HepG2 (cell line): ENCODE results near the gene KIFAP3. TPM values are rescaled to one million over a fixed set of nuclear protein-coding genes. Genes with fewer than 3 reads are reported as not detected.

Experiments used
- ETV5 ChIP-seq: IDR thresholded peaks from 2 replicates; pipeline ENCODE4 v1.6.1; 2018; ENCODE audit warnings: missing biosample characterization, missing genetic modification reagents, inconsistent platforms, borderline replicate concordance
- FOXA1 ChIP-seq, 2 experiments: fragments of 450-650 bp in 1 of 2; sonication (generic) in 1 of 2; formaldehyde crosslinking in 1 of 2; IDR thresholded peaks; 2 replicates each; pipeline versions ENCODE4 v1.4.0 to v1.6.1; 2016 to 2020; ENCODE audit warnings: missing genetic modification reagents in 1 of 2
- HES4 ChIP-seq: sonication (generic); formaldehyde crosslinking; IDR thresholded peaks from 2 replicates; pipeline ENCODE4 v1.9.0; 2021; ENCODE audit warnings: mild to moderate bottlenecking, missing genetic modification reagents, borderline replicate concordance
- KDM3A ChIP-seq: IDR thresholded peaks from 2 replicates; pipeline ENCODE4 v1.6.1; 2018; ENCODE audit warnings: low read depth, missing compliant biosample characterization
- RARA ChIP-seq: IDR thresholded peaks from 2 replicates; pipeline ENCODE4 v1.6.1; 2016; ENCODE audit warnings: missing genetic modification reagents, missing compliant biosample characterization
- WIZ ChIP-seq: sonication (generic); formaldehyde crosslinking; IDR thresholded peaks from 2 replicates; pipeline ENCODE4 v1.5.1; 2020; ENCODE audit warnings: mild to moderate bottlenecking, missing genetic modification reagents
- ZBTB7B ChIP-seq: sonication (generic); formaldehyde crosslinking; IDR thresholded peaks from 2 replicates; pipeline ENCODE4 v1.4.0; 2020; ENCODE audit warnings: missing genetic modification reagents
- ZBTB8A ChIP-seq: sonication (generic); formaldehyde crosslinking; IDR thresholded peaks from 2 replicates; pipeline ENCODE4 v1.4.0; 2020; ENCODE audit warnings: mild to moderate bottlenecking, low read depth, missing genetic modification reagents, borderline replicate concordance
- ZNF616 ChIP-seq: sonication (generic); formaldehyde crosslinking; IDR thresholded peaks from 2 replicates; pipeline ENCODE4 v1.5.0; 2020; ENCODE audit warnings: low read depth, mild to moderate bottlenecking, missing genetic modification reagents
- polyA plus RNA-seq, 8 experiments: library from polyadenylated mRNA; depleted of rRNA in 3 of 8; stranded (reverse) in 7 of 8; unstranded in 1 of 8; fragments of >200 nt; fragmentation: Illumina TruSeq in 4 of 8; extraction: Trizol in 4 of 8; gene quantifications; 2 replicates each; pipeline versions ENCODE4 v1.2.1 to v1.2.3, GENCODE V29; 2011 to 2016; ENCODE audit warnings: low read depth in 4 of 8, missing spikeins in 1 of 8, mixed read lengths in 1 of 8; ENCODE audit not compliant: insufficient read depth in 1 of 8
- total RNA-seq, 5 experiments: library from RNA; depleted of rRNA; stranded (reverse); fragments of >200 nt; fragmentation: Illumina TruSeq; extraction: Trizol; gene quantifications; 2 replicates each; pipeline ENCODE4 v1.2.3, GENCODE V29; 2016; ENCODE audit warnings: low read depth in 1 of 5
- TF ChIP-seq, protein P1 (sequence below): sonication (generic); formaldehyde crosslinking; IDR thresholded peaks from 2 replicates; pipeline ENCODE4 v1.5.0; 2020; ENCODE audit warnings: missing genetic modification reagents
- TF ChIP-seq, protein P2 (sequence below), 2 experiments: IDR thresholded peaks; 2 replicates each; pipeline ENCODE4 v1.6.1; 2011 to 2012; ENCODE audit warnings: low read length in 2 of 2, borderline replicate concordance in 1 of 2, low read depth in 1 of 2, mild to moderate bottlenecking in 1 of 2, moderate library complexity in 1 of 2
- TF ChIP-seq, protein P3 (sequence below): sonication (generic); formaldehyde crosslinking; IDR thresholded peaks from 2 replicates; pipeline ENCODE4 v1.4.0; 2020; ENCODE audit warnings: missing genetic modification reagents, borderline replicate concordance

KIFAP3 gene
- total and polyA plus RNA-seq, 2 of the 13 experiments (the other 11 are each of a cell fraction or from before 2014, with no cell fraction given) = 3.4 to 10.0 TPM

DNA sequence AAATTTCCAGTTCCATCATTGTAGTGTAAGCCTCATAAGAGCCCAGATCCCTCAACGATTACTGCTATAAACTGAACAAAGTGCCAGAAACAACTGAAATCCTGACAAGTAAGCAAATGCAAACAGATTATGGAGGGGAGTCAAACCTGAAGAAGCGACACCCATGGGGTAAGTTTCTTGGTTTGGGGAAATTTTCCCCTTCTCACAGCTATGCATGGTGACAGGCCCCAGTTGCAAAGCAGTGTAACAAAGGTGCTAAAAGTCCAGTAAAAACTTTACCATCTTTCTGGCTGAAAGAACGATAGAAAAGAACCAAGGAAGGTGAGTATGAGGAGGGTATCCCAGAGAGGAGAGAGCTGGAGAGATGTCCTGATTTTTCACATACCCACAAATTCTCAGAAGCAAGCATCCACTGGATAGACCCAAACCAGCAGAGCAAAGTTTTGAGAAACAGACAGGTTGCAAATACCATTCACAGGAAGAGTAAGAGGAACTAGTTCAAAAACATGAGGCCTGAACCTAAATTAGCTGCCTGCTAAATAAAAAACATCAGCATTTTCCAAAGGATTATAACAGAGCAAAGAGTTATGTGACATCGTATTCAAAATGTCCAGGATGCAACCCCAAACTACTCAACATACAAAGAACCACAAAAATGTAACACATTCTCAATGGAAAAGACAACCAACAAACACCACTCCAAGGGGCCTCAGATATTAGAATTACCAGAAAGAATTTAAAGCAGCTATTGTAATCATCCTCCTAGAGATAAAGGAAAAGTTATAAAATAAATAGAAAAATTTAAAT lies 195.3 kb downstream of the KIFAP3 start (continued):
- TF ChIP-seq, protein P1, sequence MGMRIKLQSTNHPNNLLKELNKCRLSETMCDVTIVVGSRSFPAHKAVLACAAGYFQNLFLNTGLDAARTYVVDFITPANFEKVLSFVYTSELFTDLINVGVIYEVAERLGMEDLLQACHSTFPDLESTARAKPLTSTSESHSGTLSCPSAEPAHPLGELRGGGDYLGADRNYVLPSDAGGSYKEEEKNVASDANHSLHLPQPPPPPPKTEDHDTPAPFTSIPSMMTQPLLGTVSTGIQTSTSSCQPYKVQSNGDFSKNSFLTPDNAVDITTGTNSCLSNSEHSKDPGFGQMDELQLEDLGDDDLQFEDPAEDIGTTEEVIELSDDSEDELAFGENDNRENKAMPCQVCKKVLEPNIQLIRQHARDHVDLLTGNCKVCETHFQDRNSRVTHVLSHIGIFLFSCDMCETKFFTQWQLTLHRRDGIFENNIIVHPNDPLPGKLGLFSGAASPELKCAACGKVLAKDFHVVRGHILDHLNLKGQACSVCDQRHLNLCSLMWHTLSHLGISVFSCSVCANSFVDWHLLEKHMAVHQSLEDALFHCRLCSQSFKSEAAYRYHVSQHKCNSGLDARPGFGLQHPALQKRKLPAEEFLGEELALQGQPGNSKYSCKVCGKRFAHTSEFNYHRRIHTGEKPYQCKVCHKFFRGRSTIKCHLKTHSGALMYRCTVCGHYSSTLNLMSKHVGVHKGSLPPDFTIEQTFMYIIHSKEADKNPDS = no peak
- no peak for TF ChIP-seq KDM3A (CRISPR knock-in tag)
- no peak for TF ChIP-seq ZBTB8A (CRISPR knock-in tag)
- no peak for TF ChIP-seq WIZ (CRISPR knock-in tag)
- no peak for TF ChIP-seq ETV5
- no peak for TF ChIP-seq HES4 (CRISPR knock-in tag)
- TF ChIP-seq, protein P2, sequence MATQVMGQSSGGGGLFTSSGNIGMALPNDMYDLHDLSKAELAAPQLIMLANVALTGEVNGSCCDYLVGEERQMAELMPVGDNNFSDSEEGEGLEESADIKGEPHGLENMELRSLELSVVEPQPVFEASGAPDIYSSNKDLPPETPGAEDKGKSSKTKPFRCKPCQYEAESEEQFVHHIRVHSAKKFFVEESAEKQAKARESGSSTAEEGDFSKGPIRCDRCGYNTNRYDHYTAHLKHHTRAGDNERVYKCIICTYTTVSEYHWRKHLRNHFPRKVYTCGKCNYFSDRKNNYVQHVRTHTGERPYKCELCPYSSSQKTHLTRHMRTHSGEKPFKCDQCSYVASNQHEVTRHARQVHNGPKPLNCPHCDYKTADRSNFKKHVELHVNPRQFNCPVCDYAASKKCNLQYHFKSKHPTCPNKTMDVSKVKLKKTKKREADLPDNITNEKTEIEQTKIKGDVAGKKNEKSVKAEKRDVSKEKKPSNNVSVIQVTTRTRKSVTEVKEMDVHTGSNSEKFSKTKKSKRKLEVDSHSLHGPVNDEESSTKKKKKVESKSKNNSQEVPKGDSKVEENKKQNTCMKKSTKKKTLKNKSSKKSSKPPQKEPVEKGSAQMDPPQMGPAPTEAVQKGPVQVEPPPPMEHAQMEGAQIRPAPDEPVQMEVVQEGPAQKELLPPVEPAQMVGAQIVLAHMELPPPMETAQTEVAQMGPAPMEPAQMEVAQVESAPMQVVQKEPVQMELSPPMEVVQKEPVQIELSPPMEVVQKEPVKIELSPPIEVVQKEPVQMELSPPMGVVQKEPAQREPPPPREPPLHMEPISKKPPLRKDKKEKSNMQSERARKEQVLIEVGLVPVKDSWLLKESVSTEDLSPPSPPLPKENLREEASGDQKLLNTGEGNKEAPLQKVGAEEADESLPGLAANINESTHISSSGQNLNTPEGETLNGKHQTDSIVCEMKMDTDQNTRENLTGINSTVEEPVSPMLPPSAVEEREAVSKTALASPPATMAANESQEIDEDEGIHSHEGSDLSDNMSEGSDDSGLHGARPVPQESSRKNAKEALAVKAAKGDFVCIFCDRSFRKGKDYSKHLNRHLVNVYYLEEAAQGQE (IDR thresholded peaks at IDR 0.05; ENCODE audit: borderline replicate concordance in 1 of 2, low read depth in 1 of 2, low read length in 2 of 2) = no peak
- TF ChIP-seq, protein P3, sequence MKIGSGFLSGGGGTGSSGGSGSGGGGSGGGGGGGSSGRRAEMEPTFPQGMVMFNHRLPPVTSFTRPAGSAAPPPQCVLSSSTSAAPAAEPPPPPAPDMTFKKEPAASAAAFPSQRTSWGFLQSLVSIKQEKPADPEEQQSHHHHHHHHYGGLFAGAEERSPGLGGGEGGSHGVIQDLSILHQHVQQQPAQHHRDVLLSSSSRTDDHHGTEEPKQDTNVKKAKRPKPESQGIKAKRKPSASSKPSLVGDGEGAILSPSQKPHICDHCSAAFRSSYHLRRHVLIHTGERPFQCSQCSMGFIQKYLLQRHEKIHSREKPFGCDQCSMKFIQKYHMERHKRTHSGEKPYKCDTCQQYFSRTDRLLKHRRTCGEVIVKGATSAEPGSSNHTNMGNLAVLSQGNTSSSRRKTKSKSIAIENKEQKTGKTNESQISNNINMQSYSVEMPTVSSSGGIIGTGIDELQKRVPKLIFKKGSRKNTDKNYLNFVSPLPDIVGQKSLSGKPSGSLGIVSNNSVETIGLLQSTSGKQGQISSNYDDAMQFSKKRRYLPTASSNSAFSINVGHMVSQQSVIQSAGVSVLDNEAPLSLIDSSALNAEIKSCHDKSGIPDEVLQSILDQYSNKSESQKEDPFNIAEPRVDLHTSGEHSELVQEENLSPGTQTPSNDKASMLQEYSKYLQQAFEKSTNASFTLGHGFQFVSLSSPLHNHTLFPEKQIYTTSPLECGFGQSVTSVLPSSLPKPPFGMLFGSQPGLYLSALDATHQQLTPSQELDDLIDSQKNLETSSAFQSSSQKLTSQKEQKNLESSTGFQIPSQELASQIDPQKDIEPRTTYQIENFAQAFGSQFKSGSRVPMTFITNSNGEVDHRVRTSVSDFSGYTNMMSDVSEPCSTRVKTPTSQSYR (CRISPR knock-in tag) = no peak
- TF ChIP-seq ZBTB7B = no peak
- TF ChIP-seq RARA (CRISPR knock-in tag) = no peak
- TF ChIP-seq FOXA1 (IDR thresholded peaks at IDR 0.05) = no peak
- no peak for TF ChIP-seq FOXA1 (CRISPR knock-in tag; IDR thresholded peaks at IDR 0.05)
- no peak for TF ChIP-seq ZNF616 (CRISPR knock-in tag)
